Regular cardiac myocyte (primary cell): ENCODE results near the gene CEP78. TPM values are rescaled to one million over a fixed set of nuclear protein-coding genes. Genes with fewer than 3 reads are reported as not detected.

Source experiments
- total RNA-seq: library from RNA; depleted of rRNA; stranded (reverse); fragments of >200 nt; gene quantifications from 2 replicates; pipeline ENCODE4 v1.2.3, GENCODE V29; 2014

CEP78 gene, protein sequence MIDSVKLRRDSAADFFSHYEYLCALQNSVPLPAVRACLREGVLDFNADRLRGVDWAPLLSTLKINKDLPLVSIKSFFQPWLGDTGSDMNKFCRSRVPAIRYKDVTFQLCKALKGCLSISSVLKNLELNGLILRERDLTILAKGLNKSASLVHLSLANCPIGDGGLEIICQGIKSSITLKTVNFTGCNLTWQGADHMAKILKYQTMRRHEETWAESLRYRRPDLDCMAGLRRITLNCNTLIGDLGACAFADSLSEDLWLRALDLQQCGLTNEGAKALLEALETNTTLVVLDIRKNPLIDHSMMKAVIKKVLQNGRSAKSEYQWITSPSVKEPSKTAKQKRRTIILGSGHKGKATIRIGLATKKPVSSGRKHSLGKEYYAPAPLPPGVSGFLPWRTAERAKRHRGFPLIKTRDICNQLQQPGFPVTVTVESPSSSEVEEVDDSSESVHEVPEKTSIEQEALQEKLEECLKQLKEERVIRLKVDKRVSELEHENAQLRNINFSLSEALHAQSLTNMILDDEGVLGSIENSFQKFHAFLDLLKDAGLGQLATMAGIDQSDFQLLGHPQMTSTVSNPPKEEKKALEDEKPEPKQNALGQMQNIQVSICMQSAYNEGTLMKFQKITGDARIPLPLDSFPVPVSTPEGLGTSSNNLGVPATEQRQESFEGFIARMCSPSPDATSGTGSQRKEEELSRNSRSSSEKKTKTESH
- 20.6 and 29.3 TPM in 2 replicates for total RNA-seq

DNA sequence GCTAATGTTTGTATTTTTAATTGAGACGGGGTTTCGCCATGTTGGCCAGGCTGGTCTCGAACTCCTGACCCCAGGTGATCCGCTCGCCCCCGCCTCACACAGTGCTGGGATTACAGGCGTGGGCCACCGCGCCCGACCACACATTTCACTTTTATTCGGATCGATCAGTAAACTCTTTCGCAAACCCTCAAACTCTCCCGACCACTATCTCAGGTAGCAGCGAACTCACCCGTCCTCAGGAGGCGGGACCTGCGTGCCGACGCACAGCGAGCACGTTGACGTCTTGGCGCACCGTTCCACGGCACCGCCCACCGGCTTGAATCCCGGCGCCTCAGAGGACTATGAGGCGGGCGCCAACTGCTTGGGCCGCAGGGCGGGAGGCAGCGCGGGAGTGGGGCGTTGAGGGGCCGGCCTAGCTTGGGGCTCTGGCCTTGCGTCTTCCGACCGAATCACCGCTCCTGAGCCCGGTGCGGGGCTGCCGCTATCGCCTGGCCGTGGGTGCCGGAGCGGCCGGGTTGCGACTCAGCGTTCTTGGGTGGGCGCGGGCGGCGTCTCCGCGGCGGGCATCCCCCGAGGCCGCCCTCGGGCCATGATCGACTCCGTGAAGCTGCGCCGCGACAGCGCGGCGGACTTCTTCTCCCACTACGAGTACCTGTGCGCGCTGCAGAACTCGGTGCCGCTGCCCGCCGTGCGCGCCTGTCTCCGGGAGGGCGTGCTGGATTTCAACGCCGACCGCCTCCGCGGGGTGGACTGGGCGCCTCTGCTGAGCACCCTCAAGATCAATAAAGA is at the start of gene CEP78:
TSS of gene CEP78 (plus strand) at position 314 of the 789 bp plus-strand sequence. CDS start at position 590, 276 bp downstream.

DNA sequence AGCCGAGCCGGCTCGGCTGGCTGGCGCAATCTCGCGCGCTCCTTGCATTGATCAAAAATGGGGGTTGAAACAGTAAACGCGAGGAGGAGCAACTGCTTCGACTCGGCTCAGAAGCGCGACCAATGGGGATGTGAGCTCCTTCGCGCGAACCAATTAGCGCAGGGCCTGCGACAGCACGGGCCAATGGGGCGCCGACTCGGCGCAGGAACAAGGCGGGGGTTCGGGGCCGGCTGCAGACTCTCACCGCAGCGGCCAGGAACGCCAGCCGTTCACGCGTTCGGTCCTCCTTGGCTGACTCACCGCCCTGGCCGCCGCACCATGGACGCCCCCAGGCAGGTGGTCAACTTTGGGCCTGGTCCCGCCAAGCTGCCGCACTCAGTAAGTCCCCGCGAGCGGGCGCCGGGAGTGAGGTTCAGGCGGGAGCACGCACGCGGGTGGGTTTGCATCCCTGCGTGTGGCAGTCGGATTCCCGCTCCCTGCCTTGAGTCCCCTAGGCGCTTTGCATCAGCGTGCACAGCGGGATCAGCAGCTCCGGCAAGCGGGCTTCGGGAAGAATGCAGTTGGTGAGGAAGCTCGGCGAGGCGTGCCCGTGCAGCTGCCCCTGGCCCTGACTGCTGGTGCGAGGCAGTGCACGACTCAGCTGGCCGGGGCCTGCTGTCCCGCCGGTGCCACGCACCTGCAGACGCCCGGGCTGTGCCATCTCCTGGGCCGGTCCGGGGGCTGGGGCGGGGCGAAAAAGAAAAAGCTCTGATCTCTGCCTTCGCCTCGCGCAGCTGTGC is 61.2 kb downstream of the CEP78 start, which contains the start of gene PSAT1:
TSS of gene PSAT1 (plus strand) at position 233 of the 779 bp plus-strand sequence. CDS start at position 319, 86 bp downstream.

Other genes with a start within 250 kb of the CEP78 start
- gene GNAQ, start 204.3 kb upstream of the CEP78 start, total RNA-seq: 24.9 and 37.8 TPM in 2 replicates
- gene PSAT1, start 61.0 kb downstream of the CEP78 start, total RNA-seq: 31.3 and 52.1 TPM in 2 replicates